SH-SY5Y (cell line): Measurements from ENCODE around the gene PPM1H.

ENCODE experiments used
- GATA2 ChIP-seq: IDR thresholded peaks from 2 replicates; pipeline ENCODE4 v1.6.1; 2011; ENCODE audit warnings: mild to moderate bottlenecking, low read depth, low read length
- GATA3 ChIP-seq: IDR thresholded peaks from 2 replicates; pipeline ENCODE4 v1.6.1; 2011; ENCODE audit warnings: low read depth, mild to moderate bottlenecking, low read length, moderate library complexity

The PPM1H gene

GRCh38 chr12:62728741-62729140 is 206.2 kb downstream of the PPM1H start:
- TF ChIP-seq GATA3 = no peak
- no peak for TF ChIP-seq GATA2

- TF ChIP-seq GATA3 = no peak
- TF ChIP-seq GATA2 = no peak
Measured at GRCh38 chr12:62726471-62726980, 208.4 kb downstream of the PPM1H start.

GRCh38 chr12:62725781-62726180 is 209.2 kb downstream of the PPM1H start:
- no peak for TF ChIP-seq GATA2
- no peak for TF ChIP-seq GATA3

GRCh38 chr12:62724947-62725451 is 210.0 kb downstream of the PPM1H start:
- TF ChIP-seq GATA3 = no peak
- TF ChIP-seq GATA2 = no peak

GRCh38 chr12:62724285-62724684 is 210.7 kb downstream of the PPM1H start:
- TF ChIP-seq GATA3 (no peak), GATA2 (no peak)

GRCh38 chr12:62722971-62723680 is 211.8 kb downstream of the PPM1H start:
- TF ChIP-seq GATA3 = no peak
- TF ChIP-seq GATA2 = no peak

GRCh38 chr12:62720661-62721330 is 214.2 kb downstream of the PPM1H start:
- TF ChIP-seq GATA2 (no peak), GATA3 (no peak)

- no peak for TF ChIP-seq GATA3
- TF ChIP-seq GATA2 = no peak
Measured at GRCh38 chr12:62720025-62720424, 214.9 kb downstream of the PPM1H start.

GRCh38 chr12:62718762-62719426 is 216.1 kb downstream of the PPM1H start:
- TF ChIP-seq GATA2 (no peak), GATA3 (no peak)

- TF ChIP-seq GATA2 (no peak), GATA3 (no peak)
Measured at GRCh38 chr12:62717643-62718042, 217.3 kb downstream of the PPM1H start.

- TF ChIP-seq GATA2 (no peak), GATA3 (no peak)
Measured at GRCh38 chr12:62716866-62717525, 218.0 kb downstream of the PPM1H start.

- TF ChIP-seq GATA3 (no peak), GATA2 (no peak)
Measured at GRCh38 chr12:62716037-62716436, 218.9 kb downstream of the PPM1H start.

- no peak for TF ChIP-seq GATA2
- no peak for TF ChIP-seq GATA3
Measured at GRCh38 chr12:62714774-62715721, 219.9 kb downstream of the PPM1H start.
